ENCODE data around the gene FKBP10.

Gene FKBP10

DNA sequence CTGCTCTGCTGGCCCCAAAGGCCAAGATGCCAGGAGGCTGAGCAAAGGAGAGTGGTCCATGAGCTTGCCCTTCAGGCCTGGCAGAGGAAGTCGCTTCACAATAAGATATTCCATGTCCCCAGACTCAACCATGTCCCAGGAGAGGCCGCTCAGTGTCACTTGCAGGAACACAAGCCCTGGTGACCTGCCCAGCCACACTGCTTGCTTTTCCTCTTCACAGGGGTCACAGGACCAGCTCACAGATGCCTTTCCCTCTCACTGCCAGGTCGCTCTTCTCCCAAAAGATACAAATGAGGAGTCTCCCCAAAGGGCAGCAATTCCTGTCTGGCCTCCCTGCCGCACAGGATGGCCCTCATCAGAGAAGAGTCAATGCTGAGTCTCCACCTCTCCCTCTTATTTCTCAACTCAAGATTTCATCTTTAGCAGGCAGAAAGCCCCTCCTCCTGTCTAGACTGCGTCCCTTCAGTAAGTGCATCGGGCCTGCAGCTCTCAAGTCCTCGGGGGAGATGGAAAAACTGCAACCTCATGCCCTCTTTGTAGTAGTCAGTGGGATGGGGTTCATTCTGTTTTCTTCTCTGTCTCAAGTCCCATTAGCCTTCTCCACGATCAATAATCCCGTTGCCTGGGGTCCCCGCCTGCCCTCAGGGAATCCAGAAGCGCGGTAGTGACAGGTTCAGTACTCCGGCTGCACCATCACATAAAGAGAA lies 31.2 kb upstream of the FKBP10 start:
- H3K4me1 ChIP-seq (ENCODE audit: insufficient read depth, low read length, poor library complexity, severe bottlenecking), result peaks cover 38% of the 10 kb centered on the region
- no peaks in the 10 kb centered on the region for H3F3A ChIP-seq (ENCODE audit: low read depth)
- peak overlapping the region; percentile 23 for H3K4me3 ChIP-seq (ENCODE audit: low read length, poor library complexity, severe bottlenecking)
- peaks cover 76% of the 10 kb centered on the region for H3K79me2 ChIP-seq (ENCODE audit: insufficient read depth, low read length)
- no peak overlapping the region for H2AFZ ChIP-seq (ENCODE audit: low read length)
- H3K36me3 ChIP-seq (ENCODE audit: insufficient read depth, low read length), result peaks cover 8% of the 10 kb centered on the region; the same call in 1 of the 2 replicates
- H3K4me2 ChIP-seq (ENCODE audit: low read depth, low read length, poor library complexity, severe bottlenecking), result peak overlapping the region; percentile 94
- H3K9me2 ChIP-seq (replicated peaks; ENCODE audit: low read depth, low read length), result no peaks in the 10 kb centered on the region
- H4K20me1 ChIP-seq (ENCODE audit: insufficient read depth, low read length, poor library complexity, severe bottlenecking), result peaks cover 52% of the 10 kb centered on the region
- H3K9me3 ChIP-seq (ENCODE audit: insufficient read depth, low read depth, low read length), result no peaks in the 10 kb centered on the region
- TF ChIP-seq, protein P1, sequence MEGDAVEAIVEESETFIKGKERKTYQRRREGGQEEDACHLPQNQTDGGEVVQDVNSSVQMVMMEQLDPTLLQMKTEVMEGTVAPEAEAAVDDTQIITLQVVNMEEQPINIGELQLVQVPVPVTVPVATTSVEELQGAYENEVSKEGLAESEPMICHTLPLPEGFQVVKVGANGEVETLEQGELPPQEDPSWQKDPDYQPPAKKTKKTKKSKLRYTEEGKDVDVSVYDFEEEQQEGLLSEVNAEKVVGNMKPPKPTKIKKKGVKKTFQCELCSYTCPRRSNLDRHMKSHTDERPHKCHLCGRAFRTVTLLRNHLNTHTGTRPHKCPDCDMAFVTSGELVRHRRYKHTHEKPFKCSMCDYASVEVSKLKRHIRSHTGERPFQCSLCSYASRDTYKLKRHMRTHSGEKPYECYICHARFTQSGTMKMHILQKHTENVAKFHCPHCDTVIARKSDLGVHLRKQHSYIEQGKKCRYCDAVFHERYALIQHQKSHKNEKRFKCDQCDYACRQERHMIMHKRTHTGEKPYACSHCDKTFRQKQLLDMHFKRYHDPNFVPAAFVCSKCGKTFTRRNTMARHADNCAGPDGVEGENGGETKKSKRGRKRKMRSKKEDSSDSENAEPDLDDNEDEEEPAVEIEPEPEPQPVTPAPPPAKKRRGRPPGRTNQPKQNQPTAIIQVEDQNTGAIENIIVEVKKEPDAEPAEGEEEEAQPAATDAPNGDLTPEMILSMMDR (conservative IDR thresholded peaks at IDR 0.05; ENCODE audit: low read length), result no peak
- TF ChIP-seq EZH2phosphoT487 (IDR thresholded peaks at IDR 0.05; ENCODE audit: borderline replicate concordance), result no peak
- H3K9ac ChIP-seq (ENCODE audit: low read depth, low read length, poor library complexity, severe bottlenecking), result no peak overlapping the region
- no peaks in the 10 kb centered on the region for H3K27me3 ChIP-seq (ENCODE audit: insufficient read depth, low read length, poor library complexity, severe bottlenecking)

GRCh38 chr17:41782142-41782541 lies 30.7 kb upstream of the FKBP10 start:
- Histone ChIP-seq H3K4me3 (ENCODE audit: low read length, poor library complexity, severe bottlenecking) (peak overlapping the region; percentile 23), H3K27me3 (ENCODE audit: insufficient read depth, low read length, poor library complexity, severe bottlenecking) (no peaks in the 10 kb centered on the region), H3K4me1 (ENCODE audit: insufficient read depth, low read length, poor library complexity, severe bottlenecking) (peaks cover 40% of the 10 kb centered on the region), H3K9me3 (ENCODE audit: insufficient read depth, low read depth, low read length) (no peaks in the 10 kb centered on the region), H3K36me3 (ENCODE audit: insufficient read depth, low read length) (peaks cover 6% of the 10 kb centered on the region; the same call in 1 of the 2 replicates), H3K9me2 (replicated peaks; ENCODE audit: low read depth, low read length) (no peaks in the 10 kb centered on the region), H4K20me1 (ENCODE audit: insufficient read depth, low read length, poor library complexity, severe bottlenecking) (peaks cover 52% of the 10 kb centered on the region), H3K79me2 (ENCODE audit: insufficient read depth, low read length) (peaks cover 73% of the 10 kb centered on the region), H3K4me2 (ENCODE audit: low read depth, low read length, poor library complexity, severe bottlenecking) (peak overlapping the region; percentile 94), H2AFZ (ENCODE audit: low read length) (no peak overlapping the region), H3F3A (ENCODE audit: low read depth) (no peaks in the 10 kb centered on the region), H3K9ac (ENCODE audit: low read depth, low read length, poor library complexity, severe bottlenecking) (no peak overlapping the region)
- TF ChIP-seq, protein P1 (conservative IDR thresholded peaks at IDR 0.05; ENCODE audit: low read length), result no peak
- no peak for TF ChIP-seq EZH2phosphoT487 (IDR thresholded peaks at IDR 0.05; ENCODE audit: borderline replicate concordance)

GRCh38 chr17:41784207-41784744 lies 28.5 kb upstream of the FKBP10 start:
- Histone ChIP-seq H3K9ac (ENCODE audit: low read depth, low read length, poor library complexity, severe bottlenecking) (peak overlapping the region; percentile 93), H3K4me3 (ENCODE audit: low read length, poor library complexity, severe bottlenecking) (peak overlapping the region; percentile 83), H3K9me3 (ENCODE audit: insufficient read depth, low read depth, low read length) (no peaks in the 10 kb centered on the region), H3K27me3 (ENCODE audit: insufficient read depth, low read length, poor library complexity, severe bottlenecking) (no peaks in the 10 kb centered on the region), H3K4me2 (ENCODE audit: low read depth, low read length, poor library complexity, severe bottlenecking) (peak overlapping the region; percentile 94), H3K4me1 (ENCODE audit: insufficient read depth, low read length, poor library complexity, severe bottlenecking) (peaks cover 58% of the 10 kb centered on the region), H2AFZ (ENCODE audit: low read length) (no peak overlapping the region), H3F3A (ENCODE audit: low read depth) (no peaks in the 10 kb centered on the region), H3K9me2 (replicated peaks; ENCODE audit: low read depth, low read length) (no peaks in the 10 kb centered on the region), H3K36me3 (ENCODE audit: insufficient read depth, low read length) (no peaks in the 10 kb centered on the region), H3K79me2 (ENCODE audit: insufficient read depth, low read length) (peaks cover 55% of the 10 kb centered on the region), H4K20me1 (ENCODE audit: insufficient read depth, low read length, poor library complexity, severe bottlenecking) (peaks cover 40% of the 10 kb centered on the region)
- TF ChIP-seq, protein P1 (conservative IDR thresholded peaks at IDR 0.05; ENCODE audit: low read length), result no peak
- TF ChIP-seq EZH2phosphoT487 (IDR thresholded peaks at IDR 0.05; ENCODE audit: borderline replicate concordance), result no peak
